DMS79 treated with DMSO at 0.1 percent for 48 hours (cell line): Measurements from ENCODE around the gene RHEBL1.
"Not testable (repeated sequence)": the region's sequence is repeated elsewhere in the genome, so short reads cannot be mapped to it uniquely, and the experiment has no call there.

Experiments
- DNase-seq: peaks from one replicate; lab custom pipeline; 2025; lab: John Stamatoyannopoulos, UW

The RHEBL1 gene

GRCh38 chr12:49089821-49090773, 20.3 kb upstream of the RHEBL1 start:
- DNase-seq: no peak

GRCh38 chr12:49088932-49089330, 19.2 kb upstream of the RHEBL1 start:
- no peak for DNase-seq

DNA sequence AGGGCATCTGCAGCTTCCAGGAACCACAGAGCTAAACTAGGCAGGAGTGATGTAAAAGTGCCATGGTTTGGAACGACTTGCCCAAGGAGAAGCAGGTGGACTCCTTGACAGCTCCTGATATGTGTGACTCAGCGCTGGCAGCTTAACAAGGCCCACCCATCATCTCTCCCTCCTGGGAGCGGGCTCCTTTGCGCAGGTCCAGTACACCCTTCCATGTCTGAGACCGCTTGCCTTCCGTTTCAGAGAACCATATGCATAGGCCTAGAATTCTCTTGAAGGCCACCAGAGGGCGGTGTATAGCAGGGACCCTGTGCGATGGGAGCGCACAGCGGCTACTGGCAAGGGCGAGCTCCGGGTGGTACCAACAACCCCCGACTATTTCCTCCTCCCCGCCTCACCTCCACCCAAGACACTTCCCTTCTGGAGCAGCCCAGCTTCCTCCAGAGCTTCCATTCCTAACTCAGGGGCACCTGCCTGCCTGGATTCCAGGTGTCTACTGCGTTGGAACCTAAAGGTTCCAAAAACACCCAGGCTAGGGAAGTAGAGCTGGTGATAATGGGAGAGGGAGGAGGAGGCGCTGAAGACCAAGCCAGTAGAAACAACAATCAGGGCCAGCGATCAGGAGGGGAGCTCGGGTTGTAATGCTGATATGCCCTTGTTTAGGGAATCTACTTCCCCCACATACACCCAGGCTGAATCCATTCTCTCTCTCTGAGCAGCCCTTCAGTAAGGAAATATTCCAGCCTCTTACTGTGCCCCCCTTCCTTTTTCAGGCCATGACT, 18.6 kb upstream of the RHEBL1 start:
- peak; percentile 99 for DNase-seq

- DNase-seq: no peak
Observed at GRCh38 chr12:49086116-49086515, 16.3 kb upstream of the RHEBL1 start.

- DNase-seq: no peak
Observed at GRCh38 chr12:49084438-49084837, 14.7 kb upstream of the RHEBL1 start.

- DNase-seq: no peak
Observed at GRCh38 chr12:49079793-49080192, 10.0 kb upstream of the RHEBL1 start.

DNA sequence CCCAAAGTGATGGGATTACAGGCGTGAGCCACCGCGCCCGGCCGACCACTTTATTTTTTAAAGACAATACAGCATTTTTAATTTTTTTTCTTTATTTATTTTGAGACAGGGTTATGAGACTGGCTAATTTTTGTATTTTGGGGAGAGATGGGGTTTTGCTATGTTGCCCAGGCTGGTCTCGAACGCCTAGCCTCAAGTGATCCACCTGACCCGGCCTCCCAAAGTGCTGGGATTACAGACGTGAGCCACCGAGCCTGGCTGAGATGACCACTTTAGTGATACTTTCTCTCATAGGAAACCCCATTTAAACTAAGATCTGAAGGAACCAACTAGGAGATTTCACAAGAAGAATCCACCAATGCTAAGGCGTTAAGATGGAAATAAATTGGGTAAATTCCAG, 1.2 kb upstream of the RHEBL1 start:
- DNase-seq: no peak

DNA sequence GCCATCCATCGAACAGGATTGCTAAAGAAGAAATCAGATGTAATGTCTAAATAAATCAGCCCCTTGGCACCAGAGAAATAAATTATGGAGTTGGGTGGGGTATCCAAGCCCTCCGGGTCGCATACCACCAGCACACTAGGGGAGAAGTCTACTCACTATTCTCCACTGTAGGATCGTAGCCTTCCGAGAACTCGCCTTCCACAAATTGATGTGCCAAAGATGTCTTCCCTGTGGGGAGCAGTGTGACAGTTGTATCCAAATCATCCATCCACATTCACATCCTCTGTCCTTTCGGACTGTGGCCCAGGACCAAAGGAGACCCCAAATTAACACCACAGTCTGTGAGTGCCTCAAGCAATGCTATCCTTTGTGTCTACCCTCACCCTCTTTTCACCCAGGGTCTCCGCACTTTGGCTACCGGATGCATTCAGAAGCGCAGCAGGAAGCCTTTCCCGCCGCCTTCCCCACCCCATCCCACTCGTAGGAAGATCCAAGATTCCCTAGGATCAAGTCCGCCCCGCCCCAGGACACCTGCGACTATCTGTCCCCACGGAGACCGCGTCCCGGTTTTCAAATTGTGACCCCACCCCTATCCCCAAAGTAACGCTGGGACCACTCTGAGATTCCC, 786 bp downstream of the RHEBL1 start:
- no peak for DNase-seq

GRCh38 chr12:49066120-49066519, 3.7 kb downstream of the RHEBL1 start:
- DNase-seq: no peak

DNA sequence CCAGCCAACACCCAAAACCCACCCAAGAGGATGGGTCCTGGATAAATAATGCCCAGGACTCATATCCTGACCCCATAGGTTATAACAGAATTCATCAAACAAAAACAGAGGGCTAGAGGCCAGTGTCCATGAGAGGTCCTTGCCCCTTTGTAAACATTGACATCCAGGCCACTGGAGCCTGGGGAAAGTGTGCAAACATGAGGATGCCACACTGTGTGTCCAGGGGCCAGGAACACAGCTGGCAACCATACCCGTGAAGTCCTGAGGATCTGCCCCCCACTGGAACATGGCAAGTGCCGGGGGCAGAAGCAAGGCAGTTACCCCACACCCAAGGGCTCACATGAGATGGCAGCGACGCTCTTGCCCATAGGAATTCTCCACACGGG, 5.0 kb downstream of the RHEBL1 start:
- DNase-seq: no peak

DNA sequence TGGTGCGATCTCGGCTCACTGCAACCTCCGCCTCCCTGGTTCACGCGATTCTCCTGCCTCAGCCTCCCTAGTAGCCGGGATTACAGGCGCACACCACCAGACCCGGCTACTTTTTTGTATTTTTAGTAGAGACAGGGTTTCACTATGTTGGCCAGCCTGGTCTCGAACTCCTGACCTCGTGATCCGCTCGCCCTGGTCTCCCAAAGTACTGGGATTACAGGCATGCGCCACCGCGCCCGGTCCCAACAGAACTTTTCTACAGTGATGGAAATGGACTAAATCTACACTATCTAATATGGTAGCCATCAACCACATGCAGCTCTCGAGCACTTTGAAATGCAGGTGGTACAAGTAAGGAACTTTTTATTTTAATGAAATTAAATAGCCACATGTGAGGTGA, 7.9 kb downstream of the RHEBL1 start:
- not testable (repeated sequence) for DNase-seq

GRCh38 chr12:49061157-49061650, 8.6 kb downstream of the RHEBL1 start:
- no peak for DNase-seq

GRCh38 chr12:49060237-49061156, 9.3 kb downstream of the RHEBL1 start, which contains the start of gene KMT2D:
Gene KMT2D, minus strand, starts transcription at chr12:49060794. Its CDS starts 5,470 bp downstream, at chr12:49055324.
- peak; percentile 93 for DNase-seq

- DNase-seq: no peak
Observed at GRCh38 chr12:49059299-49060171, 10.2 kb downstream of the RHEBL1 start.

- DNase-seq: no peak
Observed at GRCh38 chr12:49059045-49059298, 10.8 kb downstream of the RHEBL1 start.

- DNase-seq: no peak
Observed at GRCh38 chr12:49058366-49059044, 11.3 kb downstream of the RHEBL1 start.

DNA sequence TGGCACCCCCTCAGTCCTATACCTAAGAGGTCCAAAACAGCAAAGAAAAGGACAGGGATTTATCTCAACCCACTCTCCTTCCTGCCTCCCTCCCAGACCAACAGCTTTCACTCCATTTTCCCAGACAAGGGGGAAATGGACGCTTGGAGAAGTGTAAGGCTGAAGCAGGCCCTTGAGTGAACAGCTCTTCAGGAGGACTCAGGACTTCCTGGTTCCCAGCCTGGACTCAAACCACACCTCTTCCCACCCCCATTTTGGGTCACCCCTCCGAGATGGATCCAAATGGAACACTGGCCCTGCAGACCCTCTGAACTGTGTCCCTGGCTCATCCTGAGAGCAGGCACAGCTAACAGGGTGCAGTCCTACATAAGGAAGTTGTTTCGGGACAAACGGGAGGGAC, 11.9 kb downstream of the RHEBL1 start:
- peak; percentile 55 for DNase-seq

DNA sequence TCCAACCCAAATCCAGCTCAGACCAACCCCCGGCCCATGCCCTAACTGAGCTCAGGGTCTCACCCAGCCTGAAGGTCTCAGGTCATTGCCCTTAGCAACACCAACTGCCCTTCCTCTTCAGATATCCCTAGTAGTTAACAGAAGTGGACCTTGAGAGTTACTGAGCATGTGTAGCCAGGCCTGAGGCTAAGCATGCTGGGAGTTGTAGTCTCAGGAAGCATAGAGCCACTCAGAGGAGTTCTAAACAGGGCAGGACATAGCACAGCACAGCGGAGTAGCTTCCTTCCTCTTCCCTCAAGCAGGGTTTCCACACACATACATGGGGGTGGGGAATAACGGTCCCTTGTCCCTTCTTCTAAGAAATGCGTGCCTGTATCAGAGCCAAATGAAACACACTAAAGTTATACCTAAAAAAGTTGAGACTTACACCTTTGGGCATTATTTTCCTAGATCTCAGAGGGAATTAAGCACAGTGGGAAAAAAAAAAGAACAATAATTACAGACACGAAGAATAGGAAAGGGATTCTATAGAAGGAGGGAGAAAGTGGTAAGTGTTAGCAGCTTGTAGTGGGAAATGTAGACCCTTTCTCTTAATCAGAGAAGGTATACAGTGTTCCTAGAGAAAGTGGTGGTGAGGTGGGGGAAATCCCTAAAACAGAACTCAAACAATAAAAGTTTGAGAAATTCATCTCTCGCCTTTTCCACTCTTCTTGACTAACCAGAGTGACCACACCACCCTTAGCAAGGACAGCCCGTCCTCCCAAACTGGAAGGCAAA, 13.6 kb downstream of the RHEBL1 start:
- peak; percentile 2 for DNase-seq

GRCh38 chr12:49055092-49055491, 14.7 kb downstream of the RHEBL1 start:
- DNase-seq: no peak
